DLD1 (cell line): Measurements from ENCODE around the gene SPDYE2.
"Not testable (repeated sequence)": the region's sequence is repeated elsewhere in the genome, so short reads cannot be mapped to it uniquely, and the experiment has no call there.

ENCODE experiments used
- in situ Hi-C: cut with HindIII; loops from 2 replicates; pipeline ENCODE4 v1.10.0; 2017; ENCODE audit warnings: low sequenced_read_pairs

Gene SPDYE2

GRCh38 chr7:102602317-102602716, 51.3 kb downstream of the SPDYE2 start:
- in situ Hi-C loops = not testable (repeated sequence)

- in situ Hi-C loops = not testable (repeated sequence)
Measured at GRCh38 chr7:102604431-102605145, 53.6 kb downstream of the SPDYE2 start.

GRCh38 chr7:102606848-102607247, 55.8 kb downstream of the SPDYE2 start:
- in situ Hi-C loops = not testable (repeated sequence)

GRCh38 chr7:102609734-102610133, 58.7 kb downstream of the SPDYE2 start:
- in situ Hi-C loops = not testable (repeated sequence)

- in situ Hi-C loops = not testable (repeated sequence)
Measured at GRCh38 chr7:102610441-102610840, 59.4 kb downstream of the SPDYE2 start.

GRCh38 chr7:102611013-102611674, 60.1 kb downstream of the SPDYE2 start:
- in situ Hi-C loops = not testable (repeated sequence)

GRCh38 chr7:102611675-102612325, 60.8 kb downstream of the SPDYE2 start:
- in situ Hi-C loops = not testable (repeated sequence)
